ENCODE measurements around the gene KRT38.
"Not testable (repeated sequence)": the region's sequence is repeated elsewhere in the genome, so short reads cannot be mapped to it uniquely, and the experiment has no call there.

KRT38 gene

GRCh38 chr17:41420134-41420533, 20.6 kb downstream of the KRT38 start:
- no peak for DNase-seq

GRCh38 chr17:41419716-41420115, 21.1 kb downstream of the KRT38 start:
- DNase-seq = no peak

GRCh38 chr17:41418116-41418860, 22.5 kb downstream of the KRT38 start:
- no peak for DNase-seq

GRCh38 chr17:41417576-41418015, 23.2 kb downstream of the KRT38 start:
- no peak for DNase-seq

- DNase-seq = no peak
Observed at GRCh38 chr17:41417127-41417526, 23.7 kb downstream of the KRT38 start.

GRCh38 chr17:41416479-41416878, 24.3 kb downstream of the KRT38 start:
- DNase-seq = no peak

- no peak for DNase-seq
Observed at GRCh38 chr17:41415833-41416335, 24.9 kb downstream of the KRT38 start.

GRCh38 chr17:41415411-41415810, 25.4 kb downstream of the KRT38 start:
- no peak for DNase-seq

GRCh38 chr17:41413982-41414381, 26.8 kb downstream of the KRT38 start:
- no peak for DNase-seq

- DNase-seq = no peak
Observed at GRCh38 chr17:41413353-41413957, 27.3 kb downstream of the KRT38 start.

GRCh38 chr17:41411072-41411840, 29.5 kb downstream of the KRT38 start:
- DNase-seq = no peak

GRCh38 chr17:41407226-41407625, 33.6 kb downstream of the KRT38 start:
- DNase-seq = no peak

GRCh38 chr17:41406205-41406604, 34.6 kb downstream of the KRT38 start:
- no peak for DNase-seq

- DNase-seq = no peak
Observed at GRCh38 chr17:41404024-41404671, 36.6 kb downstream of the KRT38 start.

GRCh38 chr17:41403404-41404023, 37.3 kb downstream of the KRT38 start:
- no peak for DNase-seq

- DNase-seq = no peak
Observed at GRCh38 chr17:41402161-41402560, 38.6 kb downstream of the KRT38 start.

- no peak for DNase-seq
Observed at GRCh38 chr17:41396996-41397660, 43.7 kb downstream of the KRT38 start, which contains the start of gene KRT31. TSS of gene KRT31 (minus strand) at chr17:41397608. CDS start at chr17:41397539, 69 bp downstream.

- DNase-seq = no peak
Observed at GRCh38 chr17:41396340-41396739, 44.4 kb downstream of the KRT38 start.

- no peak for DNase-seq
Observed at GRCh38 chr17:41395611-41396010, 45.2 kb downstream of the KRT38 start.

GRCh38 chr17:41395044-41395443, 45.7 kb downstream of the KRT38 start:
- DNase-seq = not testable (repeated sequence)

GRCh38 chr17:41394254-41394996, 46.4 kb downstream of the KRT38 start:
- no peak for DNase-seq

Measured in midbrain (tissue), 1 donor.